ENCODE results near the gene PDE9A. TPM values are rescaled to one million over a fixed set of nuclear protein-coding genes. Genes with fewer than 3 reads are reported as not detected.
"Not testable (repeated sequence)": the region's sequence is repeated elsewhere in the genome, so short reads cannot be mapped to it uniquely, and the experiment has no call there.

Gene PDE9A
- total RNA-seq, 1 donor from 2014 or later, result 20.7 TPM

DNA sequence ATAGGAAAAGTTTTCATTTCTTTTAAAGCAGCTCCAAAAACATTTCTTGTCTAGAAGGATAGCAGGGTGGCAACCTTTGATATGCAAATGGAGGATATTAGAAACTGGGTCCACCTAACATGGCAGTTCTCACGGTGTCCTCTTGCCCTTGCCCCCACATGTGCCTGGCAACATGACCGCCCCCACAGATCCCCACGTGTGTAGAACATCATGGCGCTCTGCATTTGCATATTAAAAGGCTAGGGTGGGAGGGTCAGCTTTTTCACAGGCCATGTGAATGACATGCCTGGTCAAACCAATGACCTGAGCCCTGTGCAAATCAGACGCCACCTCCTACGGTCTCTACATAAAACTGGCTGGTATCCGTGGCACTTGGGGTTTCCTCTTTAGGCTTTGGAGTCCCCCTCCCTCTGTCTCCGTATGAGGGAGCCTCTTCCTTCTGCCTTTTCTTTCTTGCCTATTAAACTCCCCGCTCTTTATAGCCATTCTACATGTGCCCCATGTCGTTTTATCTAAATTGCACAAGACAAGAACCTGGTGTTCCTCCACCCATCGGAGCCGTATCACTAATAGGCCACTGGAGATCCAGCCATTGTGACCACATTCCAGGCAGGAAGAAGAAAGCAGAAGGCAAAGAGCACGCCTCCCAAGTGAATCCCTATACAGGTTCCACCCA is 154.7 kb downstream of the PDE9A start:
- H3K4me1 Mint-ChIP-seq (ENCODE audit: unreplicated experiment), result peaks cover 38% of the 10 kb centered on the region
- no peak for TF ChIP-seq CTCF (IDR thresholded peaks at IDR 0.05; ENCODE audit: unreplicated experiment)
- H3K27me3 Mint-ChIP-seq (ENCODE audit: unreplicated experiment), result no peaks in the 10 kb centered on the region
- peak overlapping the region; percentile 25 for H3K27ac Mint-ChIP-seq (ENCODE audit: unreplicated experiment)
- DNase-seq (ENCODE audit: low spot score), result no peak
- no peaks in the 10 kb centered on the region for H3K36me3 Mint-ChIP-seq (ENCODE audit: low read depth, unreplicated experiment)
- no peak overlapping the region for H3K4me3 Mint-ChIP-seq (ENCODE audit: unreplicated experiment)
- H3K9me3 Mint-ChIP-seq (ENCODE audit: unreplicated experiment), result no peaks in the 10 kb centered on the region

- H3K27ac Mint-ChIP-seq (ENCODE audit: unreplicated experiment), result no peak overlapping the region
- H3K27me3 Mint-ChIP-seq (ENCODE audit: unreplicated experiment), result no peaks in the 10 kb centered on the region
- H3K36me3 Mint-ChIP-seq (ENCODE audit: low read depth, unreplicated experiment), result no peaks in the 10 kb centered on the region
Measured at GRCh38 chr21:42809171-42809570, 155.8 kb downstream of the PDE9A start.

DNA sequence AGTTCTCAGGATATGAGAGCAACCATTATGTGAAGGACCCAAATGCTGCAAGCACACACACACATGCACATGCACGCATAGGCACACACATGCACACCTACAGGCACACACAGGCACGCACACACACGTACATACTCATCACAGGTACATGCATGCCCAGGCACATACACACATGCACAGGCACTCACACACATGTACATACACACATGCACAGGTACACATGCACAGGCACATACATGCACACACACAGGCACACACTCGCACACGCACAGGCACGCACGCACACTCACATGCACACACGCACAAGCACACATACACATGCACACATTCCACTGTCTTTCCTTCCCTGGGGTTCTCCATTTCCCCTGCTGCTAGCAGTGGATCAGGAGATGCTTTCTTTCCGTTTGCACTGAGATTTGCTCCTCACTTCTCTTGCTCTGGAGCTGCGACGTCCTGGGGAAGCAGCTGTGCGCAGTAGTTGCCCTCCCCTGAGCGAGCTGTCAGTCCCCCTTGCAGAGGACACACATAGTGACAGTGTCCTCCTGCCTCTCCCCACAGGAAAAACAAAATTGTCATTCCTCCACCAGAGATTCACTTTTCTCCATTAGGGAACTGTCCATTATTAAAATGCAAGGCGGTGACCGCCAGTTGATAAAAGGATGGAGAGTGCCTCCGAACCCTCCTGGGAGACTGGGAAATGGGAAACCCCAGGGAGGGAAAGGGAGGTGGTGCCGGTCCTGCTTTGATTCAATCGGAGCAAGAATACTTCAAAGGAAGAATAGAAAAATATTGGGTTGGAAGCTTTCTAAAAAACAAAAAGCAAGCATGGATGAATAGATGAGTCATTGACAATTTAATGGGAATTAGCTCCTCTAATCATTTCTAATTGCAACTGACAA is 156.4 kb downstream of the PDE9A start:
- Mint-ChIP-seq H3K27me3 (ENCODE audit: unreplicated experiment) (no peaks in the 10 kb centered on the region), H3K4me1 (ENCODE audit: unreplicated experiment) (peaks cover 40% of the 10 kb centered on the region), H3K4me3 (ENCODE audit: unreplicated experiment) (no peak overlapping the region), H3K36me3 (ENCODE audit: low read depth, unreplicated experiment) (no peaks in the 10 kb centered on the region), H3K9me3 (ENCODE audit: unreplicated experiment) (no peaks in the 10 kb centered on the region), H3K27ac (ENCODE audit: unreplicated experiment) (no peak overlapping the region)
- DNase-seq (ENCODE audit: low spot score), result no peak
- no peak for TF ChIP-seq CTCF (IDR thresholded peaks at IDR 0.05; ENCODE audit: unreplicated experiment)

More at GRCh38 chr21:42809171-42809570, 155.8 kb downstream of the PDE9A start:
- H3K9me3 Mint-ChIP-seq (ENCODE audit: unreplicated experiment), result no peaks in the 10 kb centered on the region
- no peak overlapping the region for H3K4me3 Mint-ChIP-seq (ENCODE audit: unreplicated experiment)
- no peak for TF ChIP-seq CTCF (IDR thresholded peaks at IDR 0.05; ENCODE audit: unreplicated experiment)
- peaks cover 41% of the 10 kb centered on the region for H3K4me1 Mint-ChIP-seq (ENCODE audit: unreplicated experiment)
- no peak for DNase-seq (ENCODE audit: low spot score)

GRCh38 chr21:42811960-42812359 is 158.5 kb downstream of the PDE9A start:
- TF ChIP-seq CTCF (IDR thresholded peaks at IDR 0.05; ENCODE audit: unreplicated experiment), result no peak
- peak overlapping the region; percentile 62 for H3K27ac Mint-ChIP-seq (ENCODE audit: unreplicated experiment)
- peaks cover 25% of the 10 kb centered on the region for H3K4me1 Mint-ChIP-seq (ENCODE audit: unreplicated experiment)

GRCh38 chr21:42812528-42813241 is 159.3 kb downstream of the PDE9A start:
- not testable (repeated sequence) for H3K4me3 Mint-ChIP-seq (ENCODE audit: unreplicated experiment); H3K36me3 Mint-ChIP-seq (ENCODE audit: low read depth, unreplicated experiment); H3K9me3 Mint-ChIP-seq (ENCODE audit: unreplicated experiment); H3K27me3 Mint-ChIP-seq (ENCODE audit: unreplicated experiment); DNase-seq (ENCODE audit: low spot score)
- H3K4me1 Mint-ChIP-seq (ENCODE audit: unreplicated experiment), result peaks cover 18% of the 10 kb centered on the region
- peak overlapping the region; percentile 62 for H3K27ac Mint-ChIP-seq (ENCODE audit: unreplicated experiment)

More at GRCh38 chr21:42811960-42812359, 158.5 kb downstream of the PDE9A start:
- Mint-ChIP-seq H3K4me3 (ENCODE audit: unreplicated experiment) (no peak overlapping the region), H3K27me3 (ENCODE audit: unreplicated experiment) (peaks cover 4% of the 10 kb centered on the region), H3K36me3 (ENCODE audit: low read depth, unreplicated experiment) (peaks cover 4% of the 10 kb centered on the region), H3K9me3 (ENCODE audit: unreplicated experiment) (no peaks in the 10 kb centered on the region)
- DNase-seq (ENCODE audit: low spot score), result no peak

Measured in endothelial cell (in vitro differentiated cells).